ENCODE results near the gene MPPED1.

GRCh38 chr22:43501878-43502277, 90.1 kb downstream of the MPPED1 start:
- no peak for TF ChIP-seq CTCF (IDR thresholded peaks at IDR 0.05)
- no peak for TF ChIP-seq POLR2A (IDR thresholded peaks at IDR 0.05)
- TF ChIP-seq POLR2AphosphoS5 (IDR thresholded peaks at IDR 0.05), result no peak
- no peak for TF ChIP-seq EP300 (IDR thresholded peaks at IDR 0.05)

Measured in upper lobe of left lung (tissue), 4 donors.